NCI-H1417 treated with DMSO at 0.1 percent for 48 hours (cell line): ENCODE results near the gene ANKRD6.
"Not testable (repeated sequence)": the region's sequence is repeated elsewhere in the genome, so short reads cannot be mapped to it uniquely, and the experiment has no call there.

Source experiments
- DNase-seq: peaks from one replicate; lab custom pipeline; 2025; lab: John Stamatoyannopoulos, UW

The ANKRD6 gene

DNA sequence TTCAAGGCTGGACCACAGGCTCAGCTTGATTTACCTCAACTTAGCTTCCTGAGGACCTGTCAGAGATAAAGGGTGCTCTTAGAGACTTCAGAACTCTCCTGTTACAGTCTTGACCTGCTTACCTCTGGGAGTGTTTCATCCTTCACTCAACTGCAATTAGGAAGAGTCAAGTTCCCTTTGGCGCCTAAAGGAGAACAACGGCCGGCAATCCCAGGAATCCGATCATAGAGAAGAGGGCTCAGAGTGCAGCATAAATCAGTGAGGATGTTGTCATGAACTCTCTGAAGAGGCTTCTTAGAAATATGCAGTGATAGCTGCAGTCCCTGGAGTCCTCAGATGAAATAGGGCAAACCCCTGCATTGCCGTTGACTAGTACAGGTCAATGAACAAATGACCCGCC, 169.2 kb downstream of the ANKRD6 start:
- no peak for DNase-seq

DNA sequence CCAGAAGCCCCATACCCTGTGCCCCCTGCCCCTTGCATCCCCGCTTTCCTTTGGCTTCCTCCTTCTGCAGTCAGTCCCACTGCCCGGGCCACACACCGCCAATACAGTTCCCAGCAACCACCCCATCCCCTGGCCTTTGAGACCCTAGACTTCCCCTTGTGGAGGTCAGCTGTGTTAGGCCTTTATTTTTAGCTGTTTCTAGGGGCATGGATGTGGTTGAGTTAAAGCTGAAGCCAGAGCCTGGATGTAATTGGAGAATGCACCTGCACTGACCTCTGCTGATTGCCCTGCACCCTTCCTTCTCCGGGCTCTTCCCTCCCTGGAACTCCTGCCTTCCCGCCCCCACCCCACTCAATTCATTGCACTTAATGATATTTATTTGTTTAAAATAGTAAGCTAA, 171.7 kb downstream of the ANKRD6 start:
- no peak for DNase-seq

DNA sequence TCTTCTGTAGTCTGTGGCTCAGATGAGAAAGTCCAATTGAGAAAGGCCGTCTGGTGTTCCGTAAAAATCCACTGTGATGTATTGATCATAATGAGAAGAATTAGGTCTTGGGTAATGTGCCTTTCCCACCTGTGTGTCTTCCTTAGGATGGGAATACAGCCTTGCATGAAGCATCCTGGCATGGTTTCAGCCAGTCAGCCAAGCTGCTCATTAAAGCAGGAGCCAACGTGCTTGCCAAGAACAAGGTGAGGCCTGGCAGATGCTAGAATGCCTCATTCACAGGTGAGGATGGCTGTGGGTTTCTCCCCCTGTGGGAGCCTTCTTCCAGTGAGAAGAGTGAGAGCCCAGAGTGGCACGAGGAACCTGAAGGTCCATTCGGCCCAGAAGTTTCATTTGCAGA, 172.9 kb downstream of the ANKRD6 start:
- no peak for DNase-seq

DNA sequence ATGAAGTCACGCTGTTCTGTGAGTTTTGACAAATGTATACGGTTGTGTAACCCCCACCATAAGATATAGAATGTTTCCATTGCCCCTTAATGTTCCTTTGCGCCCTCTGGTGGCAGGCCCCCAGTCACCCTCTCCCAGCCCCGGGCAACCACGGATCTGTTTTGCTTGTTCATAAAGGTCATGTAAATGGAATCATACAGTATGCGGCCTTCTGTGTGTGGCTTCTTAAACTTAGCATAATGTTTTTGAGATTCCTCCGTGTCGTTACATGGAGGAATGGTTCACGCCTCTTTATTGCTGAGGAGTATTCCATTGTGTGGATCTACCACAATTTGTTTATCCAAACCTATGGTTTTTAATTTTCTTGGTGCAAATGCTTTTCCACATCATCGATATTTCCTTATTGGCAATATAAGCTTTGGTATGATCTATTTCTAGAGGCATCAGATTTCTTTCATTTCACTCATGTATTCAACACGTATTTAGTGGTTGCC, 177.2 kb downstream of the ANKRD6 start:
- no peak for DNase-seq

DNA sequence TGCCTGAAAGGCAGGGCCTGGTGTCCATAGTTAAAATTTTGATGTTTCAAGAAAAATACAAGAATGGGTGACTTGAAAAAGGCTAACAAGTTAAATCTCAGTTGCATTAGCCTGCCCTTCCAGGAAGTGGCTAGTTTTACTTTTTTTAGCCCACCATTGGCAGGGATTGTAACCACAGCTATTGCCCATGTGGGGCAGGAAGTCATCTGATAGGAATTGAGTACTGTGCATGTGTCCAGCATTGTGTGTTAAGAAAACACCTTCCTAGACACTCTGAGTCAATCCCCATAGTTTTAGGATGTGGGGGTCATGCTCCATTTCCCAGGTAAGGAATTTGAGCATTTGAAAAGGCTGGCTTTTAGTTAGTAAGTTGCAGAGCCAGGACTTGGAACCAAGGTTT, 178.7 kb downstream of the ANKRD6 start:
- no peak for DNase-seq

DNA sequence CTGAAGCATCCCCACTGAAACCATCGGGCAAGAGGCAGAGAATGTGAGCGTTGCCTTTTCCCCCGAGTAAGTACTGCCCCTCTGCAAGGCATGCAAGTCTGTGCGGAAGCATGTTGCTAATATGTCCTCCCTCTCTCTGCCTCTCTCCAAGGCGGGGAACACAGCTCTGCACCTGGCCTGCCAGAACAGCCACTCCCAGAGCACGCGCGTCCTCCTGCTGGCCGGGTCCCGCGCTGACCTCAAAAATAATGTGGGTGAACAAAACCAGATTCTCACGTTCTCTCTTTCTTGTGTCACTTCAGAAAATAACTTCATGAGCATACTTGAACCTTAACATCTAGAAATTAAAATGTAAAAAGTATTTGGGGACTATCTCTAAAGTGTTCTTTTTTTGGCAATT, 179.2 kb downstream of the ANKRD6 start:
- DNase-seq, result no peak

DNA sequence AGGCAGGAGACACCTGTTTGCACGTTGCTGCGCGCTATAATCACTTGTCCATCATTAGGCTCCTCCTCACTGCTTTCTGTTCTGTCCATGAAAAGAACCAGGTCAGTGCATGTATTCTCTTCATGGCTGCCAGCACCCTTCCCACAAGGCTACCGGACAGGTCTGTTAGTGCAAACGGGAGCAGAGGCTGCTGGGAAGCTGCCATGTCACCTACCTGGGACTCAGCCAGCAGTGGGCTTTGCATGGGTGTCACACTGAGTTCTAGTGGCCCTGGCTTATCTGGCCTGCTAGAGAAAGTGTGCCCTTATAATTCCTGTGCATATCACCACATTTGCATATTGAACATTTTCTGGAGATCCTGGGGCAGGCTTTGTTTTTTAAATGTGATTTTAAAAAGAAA, 180.8 kb downstream of the ANKRD6 start:
- DNase-seq, result no peak

DNA sequence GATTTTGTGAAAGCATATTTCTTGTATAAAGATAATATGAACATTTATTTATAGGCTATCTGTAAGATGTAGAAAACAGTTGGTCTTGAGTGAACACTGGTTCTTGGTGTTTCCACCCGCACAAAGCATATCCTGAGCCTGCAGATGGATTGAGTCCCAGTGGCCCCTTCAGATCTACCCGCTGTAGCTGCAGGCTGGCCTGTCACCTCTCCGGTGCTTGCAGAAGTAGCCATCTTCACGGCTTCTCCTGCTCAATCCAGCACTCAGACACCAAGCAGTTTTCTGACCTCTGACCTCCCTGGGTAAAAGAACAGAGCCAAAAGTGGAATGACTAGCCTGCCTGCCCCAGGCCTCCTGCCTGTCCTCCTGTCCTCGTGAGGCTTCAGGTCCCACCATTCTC, 182.9 kb downstream of the ANKRD6 start:
- no peak for DNase-seq

DNA sequence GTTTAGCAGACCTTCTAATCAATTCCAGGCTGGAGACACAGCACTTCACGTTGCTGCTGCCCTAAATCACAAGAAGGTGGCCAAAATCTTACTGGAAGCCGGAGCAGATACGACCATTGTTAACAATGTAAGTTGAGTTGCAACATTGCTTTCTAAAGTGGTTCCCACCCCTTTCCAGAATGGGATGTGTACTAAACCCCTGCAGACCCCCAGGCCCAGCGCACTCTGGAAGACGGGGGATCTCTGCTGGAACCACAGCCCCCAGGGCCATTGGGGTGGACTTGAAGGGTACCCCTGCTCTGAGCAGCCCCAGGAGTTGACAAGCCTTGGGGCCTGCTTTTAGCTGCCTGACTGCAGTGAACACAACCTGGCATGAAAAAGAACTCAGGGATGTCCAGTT, 183.6 kb downstream of the ANKRD6 start:
- DNase-seq, result no peak

DNA sequence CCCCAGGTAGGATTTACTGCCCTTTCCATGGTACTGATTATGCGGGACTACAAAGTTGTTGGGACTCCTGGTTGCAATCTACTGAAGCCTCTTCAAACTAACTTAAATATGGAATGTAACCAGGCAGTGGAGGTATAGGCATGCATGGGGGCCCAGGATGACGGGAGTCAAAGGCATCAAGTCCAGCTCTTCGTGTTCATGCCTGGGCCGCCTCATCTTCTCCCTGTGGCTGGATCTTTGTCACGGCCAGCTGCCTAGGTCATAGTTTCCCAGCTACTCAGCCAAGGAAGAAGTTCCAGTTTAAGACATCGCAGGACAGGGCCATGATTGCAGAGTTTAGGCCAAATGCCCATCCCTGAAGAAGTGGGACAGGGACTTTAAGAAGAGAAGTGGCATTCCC, 185.1 kb downstream of the ANKRD6 start:
- no peak for DNase-seq

DNA sequence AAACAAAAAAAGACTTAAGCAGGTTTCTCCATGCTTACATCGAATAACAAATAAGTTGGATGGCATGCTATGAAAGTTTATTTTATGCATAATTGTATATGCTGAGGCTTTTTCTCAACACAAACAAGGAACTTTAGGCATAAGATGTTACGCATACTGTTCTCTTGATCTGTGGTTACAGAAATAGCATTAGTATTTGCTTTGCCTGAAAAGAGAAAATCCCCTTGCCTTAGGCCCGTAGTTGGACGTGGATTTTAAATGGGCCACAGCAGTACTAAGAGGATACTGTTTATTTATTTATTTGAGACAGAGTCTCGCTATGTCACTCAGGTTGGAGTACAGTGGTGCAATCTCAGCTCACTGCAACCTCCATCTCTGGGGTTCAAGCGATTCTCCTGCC, 186.6 kb downstream of the ANKRD6 start:
- no peak for DNase-seq

DNA sequence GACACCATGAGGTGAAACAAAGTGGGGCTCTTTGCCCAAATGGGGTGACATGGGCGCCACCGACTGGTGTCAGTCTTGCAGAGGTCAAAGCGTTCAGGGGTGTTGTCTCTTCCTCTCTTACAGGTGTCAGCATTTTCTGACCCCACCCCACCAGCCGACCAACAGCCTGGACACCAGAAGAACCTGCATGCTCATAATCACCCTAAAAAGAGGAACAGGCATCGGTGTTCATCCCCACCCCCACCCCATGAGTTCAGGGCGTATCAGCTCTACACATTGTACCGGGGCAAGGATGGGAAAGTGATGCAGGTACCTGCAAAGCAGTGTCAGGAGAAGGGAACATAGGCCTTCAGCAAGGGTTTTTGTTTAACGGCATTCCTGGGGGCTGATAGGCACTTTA, 190.8 kb downstream of the ANKRD6 start:
- no peak for DNase-seq

DNA sequence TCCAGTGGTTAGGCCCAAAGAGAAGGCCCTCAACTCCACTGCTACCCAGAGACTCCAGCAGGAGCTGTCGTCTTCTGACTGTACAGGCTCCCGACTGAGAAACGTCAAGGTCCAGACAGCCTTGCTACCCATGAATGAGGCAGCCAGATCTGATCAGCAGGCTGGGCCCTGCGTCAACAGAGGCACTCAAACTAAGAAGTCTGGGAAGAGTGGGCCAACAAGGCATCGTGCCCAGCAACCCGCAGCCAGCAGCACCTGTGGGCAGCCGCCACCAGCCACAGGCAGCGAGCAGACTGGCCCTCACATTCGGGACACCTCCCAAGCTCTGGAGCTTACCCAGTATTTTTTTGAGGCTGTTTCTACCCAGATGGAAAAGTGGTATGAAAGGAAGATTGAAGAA, 197.5 kb downstream of the ANKRD6 start:
- no peak for DNase-seq

DNA sequence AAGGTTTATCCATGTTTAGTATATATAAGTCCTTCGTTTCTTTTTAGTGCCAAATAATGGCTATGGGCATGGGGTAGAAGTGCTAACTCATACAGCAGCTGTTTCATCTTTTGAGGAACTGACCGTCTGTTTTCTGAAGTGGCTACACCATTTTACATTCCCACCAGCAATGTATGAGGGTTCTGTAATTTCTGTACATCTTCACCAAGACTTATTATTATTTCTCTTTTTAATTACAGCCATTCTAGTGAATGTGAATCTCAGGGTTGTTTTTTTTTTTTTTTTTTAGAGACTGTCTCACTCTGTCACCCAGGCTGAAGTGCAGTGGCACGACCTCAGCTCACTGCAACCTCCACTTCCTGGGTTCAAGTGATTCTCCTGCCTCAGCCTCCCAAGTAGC, 203.5 kb downstream of the ANKRD6 start:
- not testable (repeated sequence) for DNase-seq

DNA sequence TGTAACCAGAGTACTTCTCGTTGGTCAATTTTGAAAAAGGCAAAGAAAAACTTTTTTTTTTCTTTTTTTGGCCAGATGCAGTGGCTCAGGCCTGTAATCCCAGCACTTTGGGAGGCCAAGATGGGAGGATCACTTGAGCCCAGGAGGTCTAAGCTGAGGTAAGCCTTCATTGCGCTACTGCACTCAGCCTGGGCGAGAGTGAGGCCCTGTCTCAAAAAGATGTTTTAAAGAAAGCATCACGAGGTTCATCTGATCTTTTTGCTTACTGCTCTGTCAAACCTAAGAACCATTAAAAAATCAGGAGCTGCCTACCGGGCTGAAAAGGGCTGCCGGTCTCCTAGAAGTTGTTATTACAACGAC, 205.0 kb downstream of the ANKRD6 start:
- DNase-seq, result no peak

DNA sequence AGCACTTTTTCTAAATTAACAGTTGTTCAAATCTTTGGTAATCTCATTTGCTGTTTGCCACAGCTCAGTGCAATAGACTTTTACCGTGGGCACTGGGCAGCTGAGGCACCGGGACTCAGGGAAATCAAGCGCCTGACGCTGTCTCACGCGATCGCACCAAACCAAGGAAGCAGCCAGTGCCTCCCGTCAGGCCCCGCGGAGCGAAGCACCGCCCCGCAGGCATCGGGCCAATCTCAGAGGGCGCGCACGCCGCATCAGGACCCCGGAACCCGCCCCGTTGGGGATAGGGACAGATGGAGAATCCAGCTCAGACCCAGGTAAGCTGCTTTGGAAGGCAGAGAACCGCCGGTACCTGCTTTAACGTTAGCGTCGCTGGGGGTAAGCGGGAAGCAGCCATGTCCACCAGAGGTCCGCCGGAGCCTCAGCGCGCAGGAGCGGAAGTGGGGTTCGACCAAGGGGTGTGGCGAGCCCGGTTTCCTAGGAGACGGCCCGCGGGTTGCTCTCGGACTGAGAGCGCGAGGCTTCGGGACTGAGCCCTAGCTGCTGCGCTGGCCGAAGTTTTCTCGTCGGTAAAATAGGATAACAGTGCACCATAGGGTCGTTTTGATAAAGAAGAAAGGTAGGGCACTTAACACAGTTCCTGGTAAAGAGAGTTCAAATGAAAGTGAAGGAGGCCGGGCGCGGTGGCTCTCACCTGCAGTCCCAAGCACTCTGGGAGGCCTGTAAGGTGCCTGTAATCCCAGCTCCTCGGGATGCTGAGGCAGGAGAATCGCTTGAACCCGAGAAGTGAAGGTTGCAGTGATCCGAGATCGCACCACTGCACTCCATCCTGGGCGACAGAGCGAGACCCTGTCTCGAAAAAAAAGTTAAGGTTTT, 205.6 kb downstream of the ANKRD6 start, which contains the start of gene LYRM2:
Gene LYRM2, minus strand, starts transcription at position 428 of the 876 bp plus-strand sequence. Its CDS starts 31 bp downstream, at position 397.
- DNase-seq, result peak; percentile 78

DNA sequence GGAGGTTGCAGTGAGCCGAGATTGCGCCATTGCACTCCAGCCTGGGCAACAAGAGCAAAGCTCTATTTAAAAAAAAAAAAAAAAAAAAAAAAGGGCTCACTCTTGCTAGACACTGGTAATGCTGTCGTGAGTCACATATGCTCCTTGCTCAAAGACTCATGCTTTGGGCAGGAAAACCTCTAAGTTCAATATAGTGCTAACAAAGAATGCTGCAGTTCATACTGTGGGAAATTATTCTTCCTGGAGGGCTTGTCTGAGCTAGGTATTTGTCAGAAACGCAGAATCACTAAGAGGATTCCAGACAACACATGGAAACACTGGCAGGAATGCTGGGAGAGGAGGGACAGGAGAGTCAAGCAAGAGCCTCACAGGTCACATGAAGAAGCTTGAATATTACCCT, 207.9 kb downstream of the ANKRD6 start:
- no peak for DNase-seq

DNA sequence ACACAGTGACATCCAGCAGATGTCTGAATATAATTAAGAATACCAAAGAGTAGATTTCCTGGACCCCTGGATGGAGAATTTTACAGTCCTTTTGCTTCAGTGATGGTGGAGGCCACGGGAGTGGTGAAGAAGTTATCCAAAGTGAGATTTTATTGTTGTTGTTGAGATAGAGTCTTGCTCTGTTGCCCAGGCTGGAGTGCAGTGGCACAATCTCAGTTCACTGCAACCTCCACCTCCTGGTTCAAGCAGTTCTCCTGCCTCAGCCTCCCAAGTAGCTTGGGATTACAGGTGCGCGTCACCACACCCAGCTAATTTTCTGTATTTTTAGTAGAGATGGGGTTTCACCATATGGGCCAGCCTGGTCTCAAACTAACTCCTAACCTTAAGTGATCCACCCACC, 208.6 kb downstream of the ANKRD6 start:
- DNase-seq, result not testable (repeated sequence)

DNA sequence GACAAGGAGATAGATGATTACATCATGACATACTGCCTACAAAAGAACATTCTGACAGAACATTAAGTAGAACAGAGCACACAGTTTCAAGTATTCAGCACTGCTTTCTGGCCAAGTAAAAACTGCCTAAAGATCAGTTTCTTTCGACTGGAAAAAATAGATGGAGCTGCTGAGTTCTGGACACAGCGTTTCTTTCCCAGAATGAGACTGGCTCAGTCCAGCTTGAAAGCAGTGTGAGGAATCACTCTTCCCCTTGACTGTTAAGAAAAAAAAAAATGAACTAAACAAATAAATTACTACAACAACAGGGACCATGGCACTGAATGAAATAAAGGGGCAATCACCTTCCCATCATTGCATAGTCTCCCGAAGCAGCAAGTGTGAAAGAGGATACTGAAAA, 210.0 kb downstream of the ANKRD6 start:
- DNase-seq, result no peak

DNA sequence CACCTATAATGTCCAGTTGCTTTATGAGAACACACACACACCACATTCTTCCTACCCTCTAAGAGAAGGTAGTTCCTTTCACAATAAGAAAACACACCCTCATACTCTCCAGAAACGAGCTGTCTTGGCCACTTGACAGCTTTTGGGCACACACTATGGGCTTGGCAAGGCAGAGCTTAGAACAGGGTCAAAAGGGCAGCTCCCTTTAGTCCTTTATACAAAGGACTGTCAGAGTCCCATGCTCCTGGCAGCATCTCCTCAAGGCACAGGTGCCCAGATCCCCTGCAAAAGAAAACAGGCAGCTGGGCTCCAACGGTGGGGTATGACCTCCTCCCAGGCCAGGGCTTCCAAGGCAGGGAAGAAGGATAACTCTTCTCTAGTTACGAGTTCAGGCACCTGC, 210.5 kb downstream of the ANKRD6 start:
- DNase-seq, result no peak

DNA sequence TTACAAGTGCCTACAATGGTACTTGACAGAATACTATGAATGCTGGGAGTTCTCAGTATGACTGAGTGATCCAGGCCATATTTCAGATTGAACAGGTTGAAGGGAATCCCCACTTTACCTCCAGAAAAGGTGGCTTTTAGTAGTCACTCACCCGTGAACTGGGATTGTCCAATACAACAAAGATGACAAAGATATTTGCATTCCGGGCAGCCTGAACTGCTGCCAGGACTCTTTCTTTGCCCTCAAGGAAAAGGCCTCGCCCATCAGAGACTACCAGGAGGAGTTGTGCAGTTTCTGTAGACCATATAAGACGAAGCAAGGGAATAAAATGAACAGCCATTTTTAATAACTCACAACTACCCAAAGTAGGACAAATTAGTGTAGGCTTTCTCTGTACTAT, 211.9 kb downstream of the ANKRD6 start:
- no peak for DNase-seq

DNA sequence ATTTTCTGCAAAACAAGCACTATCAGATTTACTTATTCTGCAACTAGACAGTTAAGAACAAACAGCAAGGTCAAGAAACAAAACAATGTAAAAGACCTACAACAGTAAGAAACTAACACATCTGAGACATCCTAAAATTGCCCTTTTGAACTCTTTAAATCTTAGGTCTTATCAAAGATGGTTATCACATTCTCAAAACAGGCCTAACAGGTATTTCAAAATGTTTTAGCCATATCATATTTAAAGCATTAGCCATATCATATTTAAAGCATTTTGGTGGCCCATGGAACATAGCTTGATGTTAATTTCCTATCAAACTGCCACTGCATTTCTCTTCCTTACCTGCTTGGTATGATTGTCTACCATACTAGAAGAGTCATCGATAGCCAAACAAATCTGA, 216.7 kb downstream of the ANKRD6 start:
- no peak for DNase-seq

DNA sequence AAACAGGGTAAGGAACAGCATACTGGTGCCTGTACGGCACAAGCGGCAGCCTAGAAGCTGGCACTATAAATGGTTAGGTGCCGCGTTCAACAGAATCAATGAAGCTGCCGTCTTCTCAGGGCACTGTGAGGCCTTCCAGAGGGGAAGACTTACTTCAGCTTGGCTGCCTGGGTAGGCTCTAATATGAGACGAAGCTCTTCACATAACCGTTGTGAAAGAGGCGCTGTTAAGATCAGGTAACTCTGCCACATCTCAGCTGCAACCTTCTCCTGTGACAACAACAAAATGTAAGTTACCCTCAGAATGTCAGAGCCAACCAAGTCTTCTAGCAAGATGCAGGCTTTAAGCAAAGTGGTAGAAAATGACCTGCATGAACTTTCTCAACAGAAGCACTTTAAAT, 217.6 kb downstream of the ANKRD6 start:
- DNase-seq, result no peak

DNA sequence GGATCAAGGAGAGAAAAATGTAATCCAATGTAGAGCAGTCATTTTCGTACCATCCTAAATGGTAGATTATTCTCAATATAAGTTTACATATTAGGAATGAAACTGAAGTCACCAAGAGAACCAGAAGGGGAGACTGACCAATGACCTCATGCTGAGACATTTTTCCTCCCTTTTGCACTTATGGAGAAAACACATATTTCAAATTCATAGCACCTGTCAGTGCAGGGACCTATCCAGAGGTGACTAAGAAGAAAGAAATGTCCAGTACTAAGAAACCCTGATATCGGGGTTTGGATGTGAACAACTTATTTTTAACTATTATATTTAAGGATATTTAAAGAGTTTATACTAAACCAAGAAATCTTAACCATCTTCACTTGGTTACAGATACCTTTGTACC, 222.2 kb downstream of the ANKRD6 start:
- DNase-seq, result no peak
